HepG2 (cell line): ENCODE data around the gene WDR59. TPM values are rescaled to one million over a fixed set of nuclear protein-coding genes. Genes with fewer than 3 reads are reported as not detected.
A peak's percentile ranks its signal among the peaks of the same experiment; 100 is the strongest.

ENCODE experiments used
- AHDC1 ChIP-seq: sonication (generic); formaldehyde crosslinking; IDR thresholded peaks from 2 replicates; pipeline ENCODE4 v1.5.1; 2020; ENCODE audit warnings: mild to moderate bottlenecking, missing genetic modification reagents, borderline replicate concordance
- CBX5 ChIP-seq: sonication (generic); formaldehyde crosslinking; IDR thresholded peaks from 2 replicates; pipeline ENCODE4 v1.4.0; 2020; ENCODE audit warnings: missing genetic modification reagents, borderline replicate concordance
- CC2D1A ChIP-seq: sonication (generic); formaldehyde crosslinking; IDR thresholded peaks from 2 replicates; pipeline ENCODE4 v1.8.1; 2023; ENCODE audit warnings: mild to moderate bottlenecking, missing genetic modification reagents
- ETV5 ChIP-seq: IDR thresholded peaks from 2 replicates; pipeline ENCODE4 v1.6.1; 2018; ENCODE audit warnings: missing biosample characterization, missing genetic modification reagents, inconsistent platforms, borderline replicate concordance
- GLI4 ChIP-seq: sonication (generic); formaldehyde crosslinking; IDR thresholded peaks from 2 replicates; pipeline ENCODE4 v1.5.1; 2020; ENCODE audit warnings: missing genetic modification reagents, mild to moderate bottlenecking, moderate library complexity, borderline replicate concordance
- HNF4A ChIP-seq: sonication (generic); formaldehyde crosslinking; IDR thresholded peaks from 2 replicates; pipeline ENCODE4 v1.4.0; 2020; ENCODE audit warnings: missing genetic modification reagents
- HNRNPH1 ChIP-seq: fragments of 200-400 bp; formaldehyde crosslinking; optimal IDR thresholded peaks from 2 replicates; pipeline ENCODE3; 2017; ENCODE audit warnings: mild to moderate bottlenecking, low read depth, low read length
- IRF9 ChIP-seq: sonication (generic); formaldehyde crosslinking; IDR thresholded peaks from 2 replicates; pipeline ENCODE4 v1.8.0; 2022; ENCODE audit warnings: missing genetic modification reagents, mild to moderate bottlenecking, borderline replicate concordance
- MAFG ChIP-seq: sonication (generic); formaldehyde crosslinking; IDR thresholded peaks from 2 replicates; pipeline ENCODE4 v1.5.1; 2020; ENCODE audit warnings: mild to moderate bottlenecking, missing genetic modification reagents
- RARG ChIP-seq: sonication (generic); formaldehyde crosslinking; IDR thresholded peaks from 2 replicates; pipeline ENCODE4 v1.4.0; 2020; ENCODE audit warnings: low read depth, mild to moderate bottlenecking, missing genetic modification reagents
- SIN3A ChIP-seq: IDR thresholded peaks from 2 replicates; pipeline ENCODE4 v1.6.1; 2011; ENCODE audit warnings: low read depth, mild to moderate bottlenecking, control low read depth, low read length, borderline replicate concordance
- TRIM24 ChIP-seq: sonication (generic); formaldehyde crosslinking; IDR thresholded peaks from 2 replicates; pipeline ENCODE4 v1.8.0; 2022; ENCODE audit warnings: mild to moderate bottlenecking, missing genetic modification reagents
- ZMAT3 ChIP-seq: sonication (generic); formaldehyde crosslinking; conservative IDR thresholded peaks from 2 replicates; pipeline ENCODE4 v1.7.0; 2021; ENCODE audit warnings: missing genetic modification reagents
- ZNF318 ChIP-seq: sonication (generic); formaldehyde crosslinking; IDR thresholded peaks from 2 replicates; pipeline ENCODE4 v1.4.0; 2020; ENCODE audit warnings: mild to moderate bottlenecking, missing genetic modification reagents
- ZSCAN31 ChIP-seq: sonication (generic); formaldehyde crosslinking; IDR thresholded peaks from 2 replicates; pipeline ENCODE4 v1.5.0; 2020; ENCODE audit warnings: low read depth, mild to moderate bottlenecking, missing genetic modification reagents
- polyA plus RNA-seq, 8 experiments: library from polyadenylated mRNA; depleted of rRNA in 3 of 8; stranded (reverse) in 7 of 8; unstranded in 1 of 8; fragments of >200 nt; fragmentation: Illumina TruSeq in 4 of 8; extraction: Trizol in 4 of 8; gene quantifications; 2 replicates each; pipeline versions ENCODE4 v1.2.1 to v1.2.3, GENCODE V29; 2011 to 2016; ENCODE audit warnings: low read depth in 4 of 8, missing spikeins in 1 of 8, mixed read lengths in 1 of 8; ENCODE audit not compliant: insufficient read depth in 1 of 8
- total RNA-seq, 5 experiments: library from RNA; depleted of rRNA; stranded (reverse); fragments of >200 nt; fragmentation: Illumina TruSeq; extraction: Trizol; gene quantifications; 2 replicates each; pipeline ENCODE4 v1.2.3, GENCODE V29; 2016; ENCODE audit warnings: low read depth in 1 of 5

The WDR59 gene
- total and polyA plus RNA-seq, 2 of the 13 experiments (the other 11 are each of a cell fraction or from before 2014, with no cell fraction given): 65.2 to 306 TPM

- TF ChIP-seq ZNF318 (no peak), ZMAT3 (CRISPR knock-in tag) (no peak), AHDC1 (CRISPR knock-in tag) (peak; percentile 43; the same call in 1 of the 2 replicates), RARG (CRISPR knock-in tag) (no peak), TRIM24 (no peak), ETV5 (CRISPR knock-in tag) (peak; percentile 34; the same call in 1 of the 2 replicates), HNF4A (CRISPR knock-in tag) (peak; percentile 42; the same call in 1 of the 2 replicates), GLI4 (CRISPR knock-in tag) (no peak), SIN3A (no peak; the same call in 1 of the 2 replicates), CBX5 (CRISPR knock-in tag) (peak; percentile 48; the same call in 1 of the 2 replicates), IRF9 (CRISPR knock-in tag) (no peak), HNRNPH1 (no peak), ZSCAN31 (CRISPR knock-in tag) (no peak), CC2D1A (CRISPR knock-in tag) (no peak), MAFG (CRISPR knock-in tag) (no peak)
Observed at GRCh38 chr16:74997042-74997491, 12.1 kb upstream of the WDR59 start (continued).
